ENCODE data around the gene PRAMEF13. TPM values are rescaled to one million over a fixed set of nuclear protein-coding genes. Genes with fewer than 3 reads are reported as not detected.
"Not testable (repeated sequence)": the region's sequence is repeated elsewhere in the genome, so short reads cannot be mapped to it uniquely, and the experiment has no call there.

The PRAMEF13 gene
- total and polyA plus RNA-seq, 2 donors: not detected

DNA sequence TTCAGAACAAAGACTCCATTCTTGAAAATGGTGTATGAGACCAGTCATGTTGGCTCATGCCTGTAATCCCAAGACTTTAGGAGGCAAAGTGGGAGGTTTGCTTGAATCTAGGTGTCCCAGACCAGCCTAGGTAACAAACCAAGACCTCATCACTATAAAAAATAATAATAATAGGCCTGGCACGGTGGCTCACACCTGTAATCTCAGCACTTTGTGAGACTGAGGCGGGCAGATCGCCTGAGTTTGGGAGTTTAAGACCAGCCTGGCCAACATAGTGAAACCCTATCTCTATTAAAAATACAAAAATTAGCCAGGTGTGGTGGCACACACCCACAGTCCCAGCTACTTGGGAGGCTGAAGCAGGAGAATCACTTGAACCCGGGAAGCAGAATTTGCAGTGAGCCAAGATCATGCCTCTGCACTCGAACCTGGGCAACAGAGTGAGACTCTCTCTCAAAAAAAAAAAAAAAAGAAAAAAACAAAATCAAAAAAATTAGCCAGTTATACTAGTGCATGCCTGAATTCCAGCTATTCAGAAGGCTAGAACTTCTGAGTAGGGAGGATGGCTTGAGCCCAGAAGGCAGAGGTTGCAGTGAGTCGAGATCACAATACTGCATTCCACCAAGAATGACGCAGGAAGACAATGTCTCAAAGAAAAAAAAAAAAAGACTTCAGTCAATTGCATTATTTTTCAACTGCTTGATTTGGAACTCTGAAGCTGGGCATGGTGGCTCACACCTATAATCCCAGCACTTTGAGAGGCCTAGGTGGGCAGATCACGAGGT, 26.3 kb upstream of the PRAMEF13 start:
- not testable (repeated sequence) for H3K27ac ChIP-seq (ENCODE audit: low read depth); H3K4me1 ChIP-seq (ENCODE audit: insufficient read depth); H3K4me3 ChIP-seq (ENCODE audit: low read depth, low read length); H3K36me3 ChIP-seq (ENCODE audit: insufficient read depth); DNase-seq (ENCODE audit: extremely low spot score)
- WGBS: 77% methylated on average over 8 of the region's 8 CpGs

DNA sequence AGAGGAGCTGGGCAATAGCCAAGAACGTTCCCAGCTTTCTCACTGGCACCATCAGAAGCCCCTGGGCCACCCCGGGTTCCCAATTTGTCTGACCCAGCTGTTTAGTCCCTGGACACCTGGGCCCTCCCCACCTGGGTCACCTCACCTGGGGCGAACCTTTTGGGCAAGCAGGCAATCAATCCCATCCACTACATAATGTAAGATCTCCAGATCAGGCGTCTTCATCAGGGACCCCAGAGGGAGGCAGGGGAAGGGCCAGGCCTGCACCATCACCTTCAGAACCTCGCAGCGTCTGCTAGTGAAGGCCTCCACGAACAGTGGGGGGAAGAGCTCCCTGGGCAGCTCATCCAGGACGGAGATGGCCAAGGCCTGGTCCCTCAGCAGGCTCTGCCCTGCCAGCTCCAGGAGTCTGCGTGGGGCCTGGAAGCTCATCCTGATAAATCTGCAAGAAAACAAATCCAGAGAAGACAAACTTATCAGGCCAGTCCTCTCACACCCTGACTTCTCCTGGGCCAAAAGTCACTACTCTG, 24.5 kb upstream of the PRAMEF13 start, which contains the start of gene PRAMEF18:
Gene PRAMEF18 (minus strand): TSS at position 480 of the 530 bp plus-strand sequence. CDS start 48 bp downstream, at position 432.
- DNase-seq (ENCODE audit: extremely low spot score); H3K4me1 ChIP-seq (ENCODE audit: insufficient read depth); H3K4me3 ChIP-seq (ENCODE audit: low read depth, low read length); H3K36me3 ChIP-seq (ENCODE audit: insufficient read depth); H3K27ac ChIP-seq (ENCODE audit: low read depth): not testable (repeated sequence)
- WGBS: 68% methylated on average over 9 of the region's 9 CpGs

DNA sequence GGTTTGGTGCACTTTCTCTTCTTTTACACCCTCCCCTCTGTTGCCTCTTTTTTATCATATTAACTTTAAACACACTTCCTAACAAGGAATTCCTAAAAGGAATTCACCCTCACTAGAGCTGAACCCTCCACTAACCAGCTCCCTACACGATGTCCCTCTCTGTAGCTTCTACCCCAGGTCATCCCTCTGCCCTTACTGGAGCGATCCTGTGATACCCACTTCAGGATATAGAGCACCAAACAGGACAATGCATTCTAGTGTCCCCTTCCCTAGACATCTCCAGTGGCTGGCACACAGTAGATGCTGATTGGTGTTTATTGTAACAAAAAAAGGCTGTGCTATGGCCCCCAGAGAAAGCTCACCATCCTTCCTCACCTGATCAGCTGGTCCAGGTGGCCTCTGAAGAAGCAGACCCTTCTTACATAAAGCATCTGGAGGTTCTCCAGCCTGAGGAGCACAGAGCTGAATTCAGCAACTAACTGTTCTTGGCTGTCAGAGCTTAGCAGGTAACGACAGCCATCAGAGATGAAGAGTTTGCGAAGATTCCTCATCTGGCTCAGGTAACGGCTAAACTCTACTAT, 23.4 kb upstream of the PRAMEF13 start:
- no peaks in the 10 kb centered on the region for H3K4me1 ChIP-seq (ENCODE audit: insufficient read depth)
- WGBS: 80% methylated on average over 5 of the region's 5 CpGs
- no peak for DNase-seq (ENCODE audit: extremely low spot score)

DNA sequence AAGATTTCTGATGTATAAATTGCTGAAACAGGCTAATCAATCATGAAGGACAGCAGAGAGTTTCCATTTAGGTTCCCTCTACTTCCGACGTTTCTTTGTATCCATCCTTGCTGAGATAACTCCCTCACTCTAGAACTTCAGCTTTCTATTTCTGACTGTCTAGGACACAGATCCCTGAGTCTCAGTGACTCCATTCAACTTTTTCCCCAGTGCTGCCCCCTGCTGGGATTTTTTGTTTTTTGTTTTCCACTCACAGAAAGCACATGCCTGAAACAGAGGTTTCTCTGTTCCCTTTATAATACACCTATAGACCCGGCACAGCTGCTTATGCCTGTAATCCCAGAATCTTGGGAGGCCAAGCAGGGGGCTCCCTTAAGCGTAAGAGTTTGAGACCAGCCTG, 21.6 kb upstream of the PRAMEF13 start:
- not testable (repeated sequence) for H3K36me3 ChIP-seq (ENCODE audit: insufficient read depth); H3K4me1 ChIP-seq (ENCODE audit: insufficient read depth); DNase-seq (ENCODE audit: extremely low spot score); H3K4me3 ChIP-seq (ENCODE audit: low read depth, low read length); H3K27ac ChIP-seq (ENCODE audit: low read depth)
- WGBS: no CpG with 5 or more reads among the region's 4 CpGs

More for the DNA sequence above, 23.4 kb upstream of the PRAMEF13 start:
- no peak overlapping the region for H3K27ac ChIP-seq (ENCODE audit: low read depth)
- H3K4me3 ChIP-seq (ENCODE audit: low read depth, low read length): no peak overlapping the region
- no peaks in the 10 kb centered on the region for H3K36me3 ChIP-seq (ENCODE audit: insufficient read depth)

DNA sequence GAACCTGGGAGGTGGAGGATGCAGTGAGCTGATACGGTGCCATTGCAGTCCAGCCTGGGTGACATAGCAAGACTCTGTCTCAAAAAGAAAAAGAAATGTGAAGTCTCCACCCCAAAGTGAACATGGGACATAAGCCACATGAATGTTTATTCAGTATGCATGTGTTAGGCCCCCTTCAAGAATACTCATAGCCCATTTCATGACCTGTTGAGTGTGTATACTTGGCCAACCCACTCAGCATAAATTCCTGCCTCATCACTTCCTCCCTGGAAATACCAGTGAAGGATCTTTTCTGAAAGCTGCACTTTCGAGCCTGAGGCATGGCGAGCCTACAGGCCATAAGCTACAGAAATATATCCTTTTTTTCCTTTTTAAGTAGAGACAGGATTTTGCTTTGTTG, 18.0 kb upstream of the PRAMEF13 start:
- H3K36me3 ChIP-seq (ENCODE audit: insufficient read depth); H3K27ac ChIP-seq (ENCODE audit: low read depth); DNase-seq (ENCODE audit: extremely low spot score); H3K4me1 ChIP-seq (ENCODE audit: insufficient read depth); H3K4me3 ChIP-seq (ENCODE audit: low read depth, low read length): not testable (repeated sequence)
- no CpG with 5 or more reads among the region's 3 CpGs for whole genome bisulfite sequencing

DNA sequence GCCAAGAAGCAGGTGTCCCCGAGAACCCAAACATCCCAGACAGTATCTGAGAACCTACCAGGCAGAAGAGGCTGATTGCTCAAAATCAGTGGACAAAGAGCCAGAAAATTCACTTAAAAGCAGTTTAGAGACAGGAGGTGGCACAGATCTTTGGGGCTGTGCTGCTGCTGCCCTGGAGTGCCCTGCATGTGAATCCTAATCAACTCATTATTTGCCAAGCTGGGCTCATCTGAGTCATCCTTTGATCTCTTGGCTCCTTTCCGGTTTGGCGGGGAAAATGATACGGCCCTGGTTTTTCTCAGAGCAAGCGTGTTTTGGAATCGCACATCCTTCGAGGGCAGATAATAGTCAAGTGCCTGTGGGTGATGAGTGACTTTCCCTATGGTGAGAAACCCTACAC, 15.4 kb upstream of the PRAMEF13 start:
- no CpG with 5 or more reads among the region's 7 CpGs for WGBS

DNA sequence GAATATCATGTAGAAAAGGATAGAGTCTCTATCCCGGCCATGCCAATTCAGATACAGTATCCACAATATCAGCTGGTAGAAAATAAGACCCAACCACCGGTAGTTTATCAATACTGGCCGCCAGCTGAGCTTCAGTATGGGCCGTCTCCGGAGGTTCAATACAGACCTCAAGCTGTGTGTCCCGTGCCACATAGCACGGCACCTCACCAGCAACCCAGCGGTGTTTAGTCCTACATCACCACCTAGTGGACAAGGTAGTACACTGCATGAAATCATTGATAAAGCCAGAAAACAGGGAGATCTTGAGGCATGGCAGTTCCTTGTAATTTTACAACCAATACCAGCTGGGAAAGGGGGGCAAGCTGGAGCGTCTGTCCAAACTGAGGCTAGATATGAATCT, 7.5 kb upstream of the PRAMEF13 start:
- not testable (repeated sequence) for H3K4me3 ChIP-seq (ENCODE audit: low read depth, low read length); H3K4me1 ChIP-seq (ENCODE audit: insufficient read depth); H3K27ac ChIP-seq (ENCODE audit: low read depth); H3K36me3 ChIP-seq (ENCODE audit: insufficient read depth); DNase-seq (ENCODE audit: extremely low spot score)
- WGBS: no CpG with 5 or more reads among the region's 9 CpGs

More for the DNA sequence above, 15.4 kb upstream of the PRAMEF13 start:
- H3K27ac ChIP-seq (ENCODE audit: low read depth); DNase-seq (ENCODE audit: extremely low spot score); H3K36me3 ChIP-seq (ENCODE audit: insufficient read depth); H3K4me1 ChIP-seq (ENCODE audit: insufficient read depth); H3K4me3 ChIP-seq (ENCODE audit: low read depth, low read length): not testable (repeated sequence)

DNA sequence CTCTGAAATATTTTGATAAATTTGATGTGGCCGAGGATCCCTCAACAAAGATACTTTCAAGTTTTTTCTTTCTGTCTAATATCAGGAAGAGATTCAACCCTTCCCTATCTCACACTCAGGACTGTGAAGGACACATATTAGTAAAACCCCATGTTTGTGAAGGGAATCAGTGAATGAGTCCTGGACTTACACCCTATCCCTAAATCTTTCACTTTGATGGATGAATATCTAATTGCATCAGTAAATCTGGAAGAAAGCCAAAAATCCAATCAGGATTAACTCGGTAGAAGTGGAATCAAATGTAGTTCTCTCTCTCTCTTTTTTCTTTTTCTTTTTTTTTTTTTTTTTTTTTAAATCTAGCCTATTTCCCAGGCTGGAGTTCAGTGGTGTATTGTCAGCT, 29.7 kb downstream of the PRAMEF13 start, which contains the start of gene PRAMEF9:
Gene PRAMEF9 (plus strand): TSS at position 301 of the 400 bp plus-strand sequence. CDS start 3,433 bp downstream, outside the sequence.
- H3K4me3 ChIP-seq (ENCODE audit: low read depth, low read length); H3K27ac ChIP-seq (ENCODE audit: low read depth); DNase-seq (ENCODE audit: extremely low spot score); H3K4me1 ChIP-seq (ENCODE audit: insufficient read depth); H3K36me3 ChIP-seq (ENCODE audit: insufficient read depth): not testable (repeated sequence)
- 69% methylated on average over 2 of the region's 2 CpGs for whole genome bisulfite sequencing

DNA sequence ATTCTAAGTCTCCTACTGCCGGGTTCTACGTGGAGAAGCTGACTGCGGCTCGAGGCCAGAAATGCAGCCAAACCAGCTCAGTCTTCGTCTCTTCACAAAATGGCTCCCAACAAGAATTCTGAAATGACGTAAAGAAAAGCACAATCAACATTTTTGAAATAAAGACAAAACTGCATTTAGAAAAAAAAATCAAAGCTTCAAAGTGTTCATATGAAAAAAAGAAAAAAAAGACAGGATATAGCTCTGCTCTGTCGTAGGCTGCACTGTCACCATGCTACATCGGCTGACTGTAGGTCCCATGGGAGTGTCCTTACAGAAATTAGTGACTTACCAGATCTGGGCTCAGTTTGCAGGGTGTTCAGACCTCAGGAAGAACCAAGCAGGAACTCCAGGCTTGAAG, 35.7 kb downstream of the PRAMEF13 start, which contains the start of gene HNRNPCL4:
Gene HNRNPCL4 (minus strand): TSS at position 101 of the 400 bp plus-strand sequence. CDS start 164 bp downstream, outside the sequence.
- not testable (repeated sequence) for DNase-seq (ENCODE audit: extremely low spot score); H3K4me3 ChIP-seq (ENCODE audit: low read depth, low read length); H3K27ac ChIP-seq (ENCODE audit: low read depth); H3K36me3 ChIP-seq (ENCODE audit: insufficient read depth); H3K4me1 ChIP-seq (ENCODE audit: insufficient read depth)
- WGBS: no CpG with 5 or more reads among the region's 8 CpGs

DNA sequence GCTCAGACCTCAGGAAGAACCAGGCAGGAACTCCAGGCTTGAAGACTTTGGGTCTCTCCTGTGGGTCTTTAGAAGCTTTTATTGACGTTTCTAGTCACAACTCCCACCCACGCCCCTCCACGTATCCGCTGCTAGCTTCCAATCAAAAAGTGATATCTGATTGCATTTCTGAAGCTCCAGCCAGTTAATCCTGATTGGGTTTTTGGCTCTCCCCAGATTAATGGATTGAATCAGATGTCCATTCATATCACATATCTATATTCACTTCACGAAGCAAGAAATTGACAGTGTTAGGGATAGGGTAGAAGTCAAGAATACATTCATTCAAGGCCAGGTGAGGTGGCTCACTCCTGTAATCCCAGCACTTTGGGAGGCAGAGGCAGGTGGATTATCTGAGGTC, 45.3 kb downstream of the PRAMEF13 start, which contains the start of gene PRAMEF26:
Gene PRAMEF26 (minus strand): TSS at position 101 of the 400 bp plus-strand sequence. CDS start 2,914 bp downstream, outside the sequence.
- not testable (repeated sequence) for H3K4me1 ChIP-seq (ENCODE audit: insufficient read depth); H3K36me3 ChIP-seq (ENCODE audit: insufficient read depth); DNase-seq (ENCODE audit: extremely low spot score); H3K27ac ChIP-seq (ENCODE audit: low read depth); H3K4me3 ChIP-seq (ENCODE audit: low read depth, low read length)
- WGBS: 71% methylated on average over 1 of the region's 5 CpGs

Other genes with a start within 250 kb of the PRAMEF13 start
- gene PRAMEF27, start 144.8 kb downstream of the PRAMEF13 start, total RNA-seq: not detected
- not detected for gene PRAMEF27, start 144.8 kb downstream of the PRAMEF13 start, polyA plus RNA-seq
- gene HNRNPCL3, start 140.6 kb downstream of the PRAMEF13 start, total RNA-seq: not detected
- not detected for gene HNRNPCL3, start 140.6 kb downstream of the PRAMEF13 start, polyA plus RNA-seq
- not detected for gene PRAMEF25, start 130.6 kb downstream of the PRAMEF13 start, total RNA-seq
- gene PRAMEF25, start 130.6 kb downstream of the PRAMEF13 start, polyA plus RNA-seq: not detected
- not detected for gene HNRNPCL2, start 84.6 kb downstream of the PRAMEF13 start, total RNA-seq
- not detected for gene HNRNPCL2, start 84.6 kb downstream of the PRAMEF13 start, polyA plus RNA-seq
- not detected for gene PRAMEF26, start 45.4 kb downstream of the PRAMEF13 start, total RNA-seq
- not detected for gene PRAMEF26, start 45.4 kb downstream of the PRAMEF13 start, polyA plus RNA-seq
- gene HNRNPCL4, start 35.8 kb downstream of the PRAMEF13 start, total RNA-seq: not detected
- gene HNRNPCL4, start 35.8 kb downstream of the PRAMEF13 start, polyA plus RNA-seq: not detected
- not detected for gene PRAMEF9, start 29.6 kb downstream of the PRAMEF13 start, total RNA-seq
- gene PRAMEF9, start 29.6 kb downstream of the PRAMEF13 start, polyA plus RNA-seq: not detected
- gene PRAMEF18, start 24.7 kb upstream of the PRAMEF13 start, total RNA-seq: not detected
- gene PRAMEF18, start 24.7 kb upstream of the PRAMEF13 start, polyA plus RNA-seq: not detected
- not detected for gene PRAMEF5, start 52.8 kb upstream of the PRAMEF13 start, total RNA-seq
- gene PRAMEF5, start 52.8 kb upstream of the PRAMEF13 start, polyA plus RNA-seq: not detected
- gene PRAMEF8, start 83.7 kb upstream of the PRAMEF13 start, total RNA-seq: not detected
- not detected for gene PRAMEF8, start 83.7 kb upstream of the PRAMEF13 start, polyA plus RNA-seq
- not detected for gene PRAMEF33, start 102.1 kb upstream of the PRAMEF13 start, total RNA-seq
- not detected for gene PRAMEF33, start 102.1 kb upstream of the PRAMEF13 start, polyA plus RNA-seq
- gene PRAMEF15, start 114.2 kb upstream of the PRAMEF13 start, total RNA-seq: not detected
- not detected for gene PRAMEF15, start 114.2 kb upstream of the PRAMEF13 start, polyA plus RNA-seq
- gene PRAMEF14, start 145.7 kb upstream of the PRAMEF13 start, total RNA-seq: not detected
- gene PRAMEF14, start 145.7 kb upstream of the PRAMEF13 start, polyA plus RNA-seq: not detected
- gene PRAMEF19, start 170.5 kb upstream of the PRAMEF13 start, total RNA-seq: not detected
- gene PRAMEF19, start 170.5 kb upstream of the PRAMEF13 start, polyA plus RNA-seq: not detected
- not detected for gene PRAMEF17, start 188.2 kb upstream of the PRAMEF13 start, total RNA-seq
- gene PRAMEF17, start 188.2 kb upstream of the PRAMEF13 start, polyA plus RNA-seq: not detected
- not detected for gene PRAMEF20, start 209.0 kb upstream of the PRAMEF13 start, total RNA-seq
- gene PRAMEF20, start 209.0 kb upstream of the PRAMEF13 start, polyA plus RNA-seq: not detected

All from urinary bladder (tissue), 4 donors.